WERI-Rb-1 (cell line): ENCODE data around the gene TAS2R13.

Experiments used
- DNase-seq: peaks from one replicate; pipeline ENCODE4 v3.0.0-alpha.2; 2020
- H3K27ac ChIP-seq: fragments of 250-450 bp; sonication (Bioruptor Pico); 2 replicates; pipeline ENCODE4 v1.5.1; 2020; ENCODE audit warnings: mild to moderate bottlenecking, moderate library complexity
- H3K27me3 ChIP-seq: fragments of 250-450 bp; sonication (Bioruptor Pico); 2 replicates; pipeline ENCODE4 v1.5.1; 2021; ENCODE audit warnings: mild to moderate bottlenecking, low read depth, moderate library complexity; ENCODE audit not compliant: insufficient read depth, severe bottlenecking
- H3K36me3 ChIP-seq: fragments of 250-450 bp; sonication (Bioruptor Pico); 2 replicates; pipeline ENCODE4 v1.5.1; 2020; ENCODE audit warnings: mild to moderate bottlenecking, moderate library complexity
- H3K4me3 ChIP-seq: 2 replicates; pipeline ENCODE4 v1.5.1; 2011; ENCODE audit warnings: low read depth, mild to moderate bottlenecking, control low read depth, low read length
- H3K9me3 ChIP-seq: fragments of 250-450 bp; sonication (Bioruptor Pico); 2 replicates; pipeline ENCODE4 v1.5.1; 2021; ENCODE audit warnings: mild to moderate bottlenecking, moderate library complexity; ENCODE audit not compliant: severe bottlenecking
- CTCF ChIP-seq: IDR thresholded peaks from 2 replicates; pipeline ENCODE4 v1.5.1; 2011; ENCODE audit warnings: low read depth, mild to moderate bottlenecking, control low read depth, inconsistent platforms, low read length

Gene TAS2R13

GRCh38 chr12:10928746-10929286, 19.5 kb upstream of the TAS2R13 start, which contains the start of gene PRH2:
Gene PRH2, plus strand, starts transcription at chr12:10929236. Its CDS starts 38 bp downstream, at chr12:10929274.
- Histone ChIP-seq H3K27me3 (no peaks in the 10 kb centered on the region), H3K9me3 (no peaks in the 10 kb centered on the region), H3K27ac (no peak within 1 kb of the TSS), H3K4me3 (no peak within 1 kb of the TSS), H3K36me3 (no peaks in the 10 kb centered on the region)
- TF ChIP-seq CTCF: no peak
- no peak for DNase-seq

GRCh38 chr12:10926269-10926668, 16.9 kb upstream of the TAS2R13 start:
- no peak for TF ChIP-seq CTCF
- DNase-seq: no peak
- H3K27me3 ChIP-seq: no peaks in the 10 kb centered on the region
- no peaks in the 10 kb centered on the region for H3K36me3 ChIP-seq
- no peaks in the 10 kb centered on the region for H3K9me3 ChIP-seq
- H3K27ac ChIP-seq: no peak overlapping the region
- no peak overlapping the region for H3K4me3 ChIP-seq

- no peaks in the 10 kb centered on the region for H3K27me3 ChIP-seq
- TF ChIP-seq CTCF: no peak
- no peaks in the 10 kb centered on the region for H3K36me3 ChIP-seq
- H3K27ac ChIP-seq: no peak overlapping the region
- no peaks in the 10 kb centered on the region for H3K9me3 ChIP-seq
- DNase-seq: no peak
- no peak overlapping the region for H3K4me3 ChIP-seq
Measured at GRCh38 chr12:10919809-10920208, 10.4 kb upstream of the TAS2R13 start.

- no peaks in the 10 kb centered on the region for H3K36me3 ChIP-seq
- DNase-seq: no peak
- no peaks in the 10 kb centered on the region for H3K27me3 ChIP-seq
- H3K9me3 ChIP-seq: no peaks in the 10 kb centered on the region
- no peak for TF ChIP-seq CTCF
- no peak overlapping the region for H3K27ac ChIP-seq
- H3K4me3 ChIP-seq: no peak overlapping the region
Measured at GRCh38 chr12:10910380-10910779, 1.0 kb upstream of the TAS2R13 start.

- TF ChIP-seq CTCF: no peak
- H3K27ac ChIP-seq: no peak overlapping the region
Measured at GRCh38 chr12:10904686-10905085, 4.7 kb downstream of the TAS2R13 start.

GRCh38 chr12:10901427-10901826, 7.9 kb downstream of the TAS2R13 start:
- Histone ChIP-seq H3K27me3 (no peaks in the 10 kb centered on the region), H3K4me3 (no peak overlapping the region), H3K36me3 (no peaks in the 10 kb centered on the region), H3K9me3 (peaks cover 6% of the 10 kb centered on the region), H3K27ac (no peak overlapping the region)
- no peak for DNase-seq
- no peak for TF ChIP-seq CTCF

More at GRCh38 chr12:10904686-10905085, 4.7 kb downstream of the TAS2R13 start:
- H3K4me3 ChIP-seq: no peak overlapping the region
- H3K9me3 ChIP-seq: peaks cover 6% of the 10 kb centered on the region
- no peak for DNase-seq
- H3K36me3 ChIP-seq: no peaks in the 10 kb centered on the region
- H3K27me3 ChIP-seq: no peaks in the 10 kb centered on the region
